Endometrial microvascular endothelial cells (primary cell): ENCODE measurements around the gene HOXA11. TPM values are rescaled to one million over a fixed set of nuclear protein-coding genes. Genes with fewer than 3 reads are reported as not detected.

ENCODE experiments used
- in situ Hi-C: cut with HindIII; loops from 2 replicates; pipeline ENCODE4 v1.10.0; 2017; ENCODE audit warnings: low sequenced_read_pairs, low pct_unique_long_range_greater_than_20kb; ENCODE audit errors: inconsistent ontology term
- total RNA-seq: library from RNA; depleted of rRNA; stranded (reverse); fragments of >200 nt; gene quantifications from one replicate; pipeline ENCODE4 v1.2.3, GENCODE V29; 2015; ENCODE audit errors: inconsistent ontology term

HOXA11 gene
- total RNA-seq, 1 donor from 2014 or later: 7.3 TPM

GRCh38 chr7:27144781-27145164 lies 40.3 kb downstream of the HOXA11 start:
- in situ Hi-C loops: no loop called here

DNA sequence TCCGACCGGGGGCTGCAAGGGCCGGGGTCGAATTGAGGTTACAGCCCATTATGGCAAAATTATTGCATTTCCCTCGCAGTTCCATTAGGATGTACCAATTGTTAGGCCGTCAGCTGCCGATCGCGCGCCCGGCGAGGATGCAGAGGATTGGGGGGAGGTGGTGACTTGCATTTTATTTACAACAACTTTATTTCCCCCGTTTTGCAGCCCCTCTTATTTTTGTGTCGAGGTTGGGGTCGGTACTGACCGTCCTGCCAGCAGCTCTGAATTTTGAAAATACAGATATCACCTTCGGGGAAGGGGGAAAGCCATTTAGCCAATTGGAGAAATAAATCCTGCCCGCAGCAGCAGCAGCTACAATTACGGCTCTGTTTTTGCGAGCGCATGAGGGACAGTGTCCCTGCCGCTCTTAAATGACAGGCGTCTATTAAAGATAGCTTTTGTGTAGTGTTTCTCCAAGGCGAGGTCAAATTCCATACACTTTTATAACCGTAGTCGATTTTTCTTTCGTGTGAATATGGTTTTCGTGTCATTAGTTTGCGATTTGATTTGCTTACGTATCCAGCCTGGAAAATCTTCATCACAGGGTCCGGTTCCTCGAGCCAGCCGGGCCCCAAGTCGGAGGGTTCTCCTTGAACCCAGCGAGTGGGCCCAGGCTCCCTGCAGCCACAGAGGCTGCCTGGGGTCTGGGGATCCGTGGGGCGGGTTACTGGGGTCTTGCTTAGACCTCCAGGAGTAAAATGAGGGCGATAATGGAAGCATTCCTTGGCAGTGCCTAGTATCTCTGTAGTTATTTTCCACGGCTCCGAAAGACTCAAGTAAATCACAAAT lies 40.9 kb downstream of the HOXA11 start:
- in situ Hi-C loops: no loop called here

GRCh38 chr7:27143023-27143949 lies 41.7 kb downstream of the HOXA11 start, which contains the start of gene HOXA5:
TSS of gene HOXA5 (minus strand) at chr7:27143681. CDS start at chr7:27143607, 74 bp downstream.
- in situ Hi-C loops: no loop called here

DNA sequence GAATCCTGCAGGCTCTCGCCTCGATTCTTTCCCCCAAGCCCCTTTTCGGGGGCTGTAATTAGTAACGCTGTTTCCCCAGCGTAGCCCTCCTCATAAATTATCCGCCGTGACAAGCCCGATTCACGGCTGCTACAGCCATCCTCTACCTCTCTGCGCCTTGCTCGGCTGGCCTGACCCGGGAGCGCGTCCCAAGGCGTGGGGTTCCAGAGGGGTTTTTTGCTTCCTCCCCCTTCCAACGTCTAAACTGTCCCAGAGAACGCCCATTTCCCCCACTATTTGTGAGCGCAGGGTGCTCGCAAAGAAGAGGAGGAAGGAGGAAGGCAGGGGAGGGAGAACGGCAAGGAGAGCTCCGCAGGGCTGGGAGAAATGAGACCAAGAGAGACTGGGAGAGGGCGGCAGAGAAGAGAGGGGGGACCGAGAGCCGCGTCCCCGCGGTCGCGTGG lies 42.4 kb downstream of the HOXA11 start:
- in situ Hi-C loops: no loop called here

DNA sequence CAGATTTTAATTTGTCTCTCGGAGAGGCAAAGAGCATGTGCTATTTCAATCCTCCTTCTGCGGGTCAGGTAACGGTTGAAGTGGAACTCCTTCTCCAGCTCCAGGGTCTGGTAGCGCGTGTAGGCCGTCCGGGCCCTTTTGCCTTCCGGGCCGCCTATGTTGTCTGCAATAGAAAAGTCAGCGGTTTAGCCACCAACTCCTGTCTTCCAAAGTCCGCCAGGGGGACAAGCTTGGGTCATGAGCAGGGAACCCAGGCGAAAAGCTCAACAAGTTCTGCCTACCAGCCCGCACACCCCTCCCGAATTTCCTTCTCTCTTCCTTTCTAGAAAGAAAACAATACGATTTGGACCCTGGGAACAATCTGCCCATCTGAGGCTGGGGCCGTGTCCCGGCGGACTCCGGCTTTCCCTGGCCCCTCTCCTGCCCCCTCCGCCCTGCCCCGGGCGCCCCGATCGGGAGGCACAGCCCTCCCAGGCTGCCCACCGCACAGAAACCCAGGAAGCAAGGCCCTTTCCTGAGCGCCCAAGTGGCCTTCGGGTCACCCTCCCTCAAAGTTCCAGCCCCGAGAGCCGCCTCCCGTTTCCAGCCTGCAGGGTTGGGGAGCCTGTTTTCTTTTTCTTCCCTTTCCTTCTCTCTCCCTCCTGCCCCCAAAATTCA lies 43.0 kb downstream of the HOXA11 start:
- in situ Hi-C loops: no loop called here

DNA sequence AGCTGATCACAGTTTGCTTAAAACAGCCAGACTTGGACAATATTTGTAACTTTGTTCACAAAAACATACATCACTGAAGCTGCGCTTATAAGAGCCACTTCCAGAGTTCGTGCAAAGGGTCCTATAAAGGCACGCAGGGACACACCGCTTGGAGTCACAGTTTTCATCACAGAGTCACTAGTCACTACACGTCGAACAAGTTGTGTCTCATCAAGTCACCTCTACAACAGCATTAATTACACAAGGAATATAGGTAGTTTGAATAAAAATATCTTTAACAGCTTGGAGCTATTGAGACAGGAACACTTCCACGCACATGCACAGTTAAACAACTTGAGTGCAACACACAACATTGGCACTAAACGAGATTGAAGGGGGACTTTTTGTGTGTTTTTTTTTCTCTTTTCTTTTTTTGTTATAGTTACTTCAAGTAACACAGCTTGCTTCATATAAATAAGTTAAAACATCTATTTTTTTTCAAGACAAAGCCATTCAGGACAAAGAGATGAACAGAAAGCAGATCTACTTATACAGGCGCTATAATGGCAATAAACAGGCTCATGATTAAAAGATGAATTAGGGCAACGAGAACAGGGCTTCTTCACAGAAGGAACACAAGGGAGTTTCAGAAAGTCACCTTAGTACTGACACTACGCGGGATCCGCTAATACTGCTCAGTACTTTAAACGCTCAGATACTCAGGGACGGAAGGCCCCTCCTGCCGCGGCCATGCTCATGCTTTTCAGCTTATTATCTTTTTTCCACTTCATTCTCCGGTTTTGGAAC lies 43.7 kb downstream of the HOXA11 start:
- in situ Hi-C loops: no loop called here

GRCh38 chr7:27140126-27140857 lies 44.7 kb downstream of the HOXA11 start:
- in situ Hi-C loops: no loop called here

- in situ Hi-C loops: no loop called here
Measured at GRCh38 chr7:27139334-27140125, 45.5 kb downstream of the HOXA11 start.

GRCh38 chr7:27138985-27139333 lies 46.1 kb downstream of the HOXA11 start:
- in situ Hi-C loops: no loop called here

DNA sequence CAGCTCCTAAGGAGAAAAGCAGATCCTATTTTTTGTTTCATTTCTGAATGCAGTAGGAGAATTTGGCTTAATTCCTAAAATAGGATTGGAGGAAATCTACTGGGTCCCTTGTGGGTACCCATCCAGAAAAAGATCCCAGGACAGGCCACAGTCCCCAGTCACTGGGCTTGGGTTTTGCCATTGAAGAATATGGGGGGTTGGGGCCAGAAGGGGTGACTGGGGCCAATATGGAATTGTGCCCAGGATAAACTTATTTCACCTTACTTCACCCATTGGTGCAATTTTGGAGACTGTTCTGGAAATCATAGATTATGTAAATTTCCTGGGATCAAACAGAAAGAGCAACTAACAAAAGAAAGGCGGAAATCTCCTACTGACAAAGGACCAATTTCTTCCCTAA lies 46.6 kb downstream of the HOXA11 start:
- in situ Hi-C loops: no loop called here

DNA sequence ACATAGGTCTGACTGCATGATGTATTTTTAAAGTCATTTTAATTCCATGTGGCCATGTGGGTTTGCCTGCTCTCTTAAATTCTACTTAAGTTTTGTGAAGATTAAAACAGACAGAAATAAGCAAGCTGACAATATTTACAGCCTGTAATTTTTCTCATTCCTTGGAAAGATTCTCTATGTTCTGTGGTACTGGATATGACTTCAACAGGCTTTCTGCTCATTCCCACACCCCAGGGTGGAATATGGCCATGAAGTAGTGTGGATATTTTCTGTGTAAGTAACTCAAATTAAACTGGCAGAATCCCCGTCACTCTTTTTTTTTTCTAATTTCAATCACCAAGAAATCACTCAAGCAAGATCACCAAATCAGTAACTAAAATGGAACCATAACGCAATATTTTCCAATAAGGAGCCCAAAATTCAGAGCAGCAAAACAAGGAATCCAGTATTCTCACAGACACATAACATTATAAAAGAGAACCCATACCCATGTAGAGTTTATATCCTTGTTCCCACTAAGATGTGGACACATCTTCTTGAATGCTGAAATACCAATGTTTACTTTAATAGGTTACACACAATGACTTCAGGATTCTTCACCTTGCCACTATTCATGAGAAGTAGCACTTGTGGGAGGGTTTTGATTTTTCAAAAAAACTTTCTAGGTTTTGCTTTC lies 47.3 kb downstream of the HOXA11 start:
- in situ Hi-C loops: no loop called here

DNA sequence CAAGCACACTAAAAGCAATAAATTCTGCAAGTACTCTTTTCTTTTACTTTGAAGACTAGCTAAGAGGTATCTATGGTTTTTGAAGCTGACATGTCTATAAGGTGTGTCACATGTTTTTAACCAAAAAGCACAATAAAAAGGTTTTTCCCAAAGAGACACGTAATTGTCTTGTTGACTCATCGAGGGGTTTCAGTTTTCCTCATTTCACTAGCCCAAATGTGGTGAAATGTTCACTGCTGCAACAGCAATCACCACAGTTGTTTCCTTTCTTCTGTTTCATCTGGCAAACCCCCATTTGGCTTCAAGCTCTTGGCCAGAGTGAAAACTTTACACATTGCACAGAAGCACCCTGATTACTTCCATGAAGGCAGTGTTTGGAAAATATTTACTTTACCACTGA lies 50.6 kb downstream of the HOXA11 start:
- in situ Hi-C loops: no loop called here

DNA sequence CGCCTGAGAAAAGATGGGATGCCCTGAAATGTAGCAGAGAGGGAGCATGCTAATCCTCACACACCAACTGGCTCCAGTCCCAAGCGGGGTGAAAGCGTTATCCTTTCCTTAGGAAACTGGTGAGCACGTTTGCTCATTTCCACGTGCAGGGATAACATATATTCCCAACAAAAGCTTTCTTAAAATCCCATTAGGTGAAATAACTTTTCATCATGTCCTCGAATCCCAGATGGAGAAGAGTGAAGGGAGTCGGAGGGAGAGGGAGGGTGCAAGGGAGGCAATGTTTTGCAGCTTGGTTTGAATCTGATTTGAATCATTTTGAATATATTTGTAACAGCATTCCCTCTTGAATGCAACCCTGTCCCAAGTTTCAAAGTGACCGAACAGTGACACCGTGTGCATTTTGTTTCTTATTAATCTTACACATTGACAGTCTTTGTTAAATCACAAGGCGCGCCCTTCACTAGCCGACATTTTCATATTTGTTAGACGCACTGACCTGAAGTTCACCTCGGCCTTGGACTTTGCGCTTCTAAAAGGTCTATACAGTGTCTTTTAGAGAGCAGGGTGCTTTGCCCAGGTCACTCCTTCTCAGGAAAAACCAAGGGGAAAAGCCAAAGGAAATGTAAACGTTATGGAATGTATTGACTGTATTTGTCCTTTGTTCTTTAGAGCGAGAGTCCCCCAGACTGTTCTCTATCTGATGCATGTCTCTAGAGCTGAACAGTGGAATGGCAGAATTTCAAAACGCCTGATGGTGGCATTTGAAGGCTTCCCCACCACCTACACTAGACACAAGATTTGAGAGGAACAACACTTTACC lies 51.4 kb downstream of the HOXA11 start:
- in situ Hi-C loops: no loop called here

DNA sequence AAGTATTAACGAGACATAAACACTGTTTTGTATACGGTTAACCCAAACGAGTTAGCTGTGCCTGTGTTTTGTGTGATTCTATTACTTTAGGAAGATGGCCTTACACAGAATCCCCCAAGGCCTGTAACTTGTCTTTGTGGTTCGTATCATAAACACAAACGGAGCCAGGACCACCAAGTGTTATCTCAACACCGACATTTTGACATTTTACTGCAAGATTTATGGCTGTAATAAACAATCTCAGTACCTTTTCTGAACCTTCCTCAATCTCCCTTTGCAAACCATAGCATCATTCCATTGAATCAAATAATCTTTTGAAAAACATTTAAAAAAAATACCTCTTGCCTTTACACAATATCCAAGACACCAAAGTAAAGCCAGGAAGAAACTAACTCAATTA lies 52.1 kb downstream of the HOXA11 start:
- in situ Hi-C loops: no loop called here

DNA sequence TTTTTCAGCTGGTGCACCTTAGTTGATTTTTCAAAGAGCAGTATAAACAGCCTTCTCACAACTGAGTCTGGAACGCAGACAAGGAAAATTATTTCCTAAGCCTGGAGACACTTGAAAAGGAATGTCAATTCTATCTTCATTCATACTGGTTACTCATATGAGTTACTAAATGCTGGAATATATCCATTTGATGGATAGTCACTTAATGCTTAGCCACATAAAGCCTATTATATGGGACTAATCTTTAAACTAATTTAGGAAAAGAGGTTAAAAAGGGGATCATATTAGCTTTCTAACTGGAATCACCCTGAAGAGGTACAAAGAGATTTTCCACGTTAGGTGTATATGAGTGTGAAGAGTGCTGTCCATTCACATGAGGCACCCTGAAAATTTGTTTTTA lies 52.8 kb downstream of the HOXA11 start:
- in situ Hi-C loops: no loop called here

DNA sequence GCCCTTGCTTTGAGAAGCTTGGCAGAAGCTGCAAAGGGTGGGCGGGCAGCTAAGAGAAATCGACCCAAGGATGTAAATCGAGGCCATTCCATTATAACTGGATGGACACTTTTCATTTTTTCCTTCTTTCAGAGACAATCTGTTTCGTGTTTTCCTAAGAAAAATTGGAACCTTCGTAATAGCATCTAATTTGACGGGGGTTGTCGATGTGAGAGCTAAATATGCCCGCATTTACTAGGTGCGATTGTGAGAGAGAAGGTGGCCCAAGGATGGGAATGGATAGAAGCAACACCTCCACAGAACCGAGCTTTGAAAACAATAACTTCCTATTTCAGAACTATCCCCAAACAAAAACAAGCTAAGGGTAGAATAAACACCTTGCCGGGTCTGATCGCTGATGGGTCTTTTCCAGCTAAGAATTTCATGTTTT lies 53.6 kb downstream of the HOXA11 start:
- in situ Hi-C loops: no loop called here
